Measurements from ENCODE around the gene RAB40B.

RAB40B gene

GRCh38 chr17:82645516-82645915 is 53.0 kb downstream of the RAB40B start:
- no peak for DNase-seq

GRCh38 chr17:82644148-82644547 is 54.4 kb downstream of the RAB40B start:
- DNase-seq, result no peak

- no peak for DNase-seq
These were observed 56.5 kb downstream of the RAB40B start for GRCh38 chr17:82642022-82642421.

GRCh38 chr17:82640036-82640435 is 58.5 kb downstream of the RAB40B start:
- no peak for DNase-seq

GRCh38 chr17:82639628-82640027 is 58.9 kb downstream of the RAB40B start:
- no peak for DNase-seq

GRCh38 chr17:82638183-82638773 is 60.2 kb downstream of the RAB40B start:
- DNase-seq, result no peak

GRCh38 chr17:82636626-82637598 is 61.6 kb downstream of the RAB40B start:
- no peak for DNase-seq

- DNase-seq, result no peak
These were observed 65.2 kb downstream of the RAB40B start for GRCh38 chr17:82633343-82633742.

GRCh38 chr17:82632451-82632850 is 66.0 kb downstream of the RAB40B start:
- DNase-seq, result no peak

- no peak for DNase-seq
These were observed 67.0 kb downstream of the RAB40B start for GRCh38 chr17:82631544-82631943.

- DNase-seq, result no peak
These were observed 68.3 kb downstream of the RAB40B start for GRCh38 chr17:82630212-82630611.

GRCh38 chr17:82629748-82630147 is 68.8 kb downstream of the RAB40B start:
- DNase-seq, result no peak

GRCh38 chr17:82627405-82627804 is 71.1 kb downstream of the RAB40B start:
- no peak for DNase-seq

GRCh38 chr17:82623707-82624106 is 74.8 kb downstream of the RAB40B start:
- no peak for DNase-seq

GRCh38 chr17:82619641-82620040 is 78.9 kb downstream of the RAB40B start:
- no peak for DNase-seq

GRCh38 chr17:82619211-82619610 is 79.3 kb downstream of the RAB40B start:
- no peak for DNase-seq

GRCh38 chr17:82616021-82616711 is 82.3 kb downstream of the RAB40B start:
- no peak for DNase-seq

- DNase-seq, result no peak
These were observed 83.1 kb downstream of the RAB40B start for GRCh38 chr17:82615084-82616020.

- no peak for DNase-seq
These were observed 84.3 kb downstream of the RAB40B start for GRCh38 chr17:82614095-82614631.

GRCh38 chr17:82613283-82614094 is 85.0 kb downstream of the RAB40B start:
- no peak for DNase-seq
